Measurements from ENCODE around the gene ONECUT1. TPM values are rescaled to one million over a fixed set of nuclear protein-coding genes. Genes with fewer than 3 reads are reported as not detected.

Gene ONECUT1
- total RNA-seq, 2 experiments from 2014 or later: not detected

GRCh38 chr15:52745326-52746161, 44.6 kb downstream of the ONECUT1 start:
- Mint-ChIP-seq H3K4me3 (no peak overlapping the region), H3K9me3 (no peaks in the 10 kb centered on the region), H3K4me1 (no peaks in the 10 kb centered on the region), H3K36me3 (no peaks in the 10 kb centered on the region), H3K27me3 (peaks cover 20% of the 10 kb centered on the region), H3K27ac (no peak overlapping the region)
- POLR2A ChIA-PET: no interaction called here
- DNase-seq: no peak
- no peak for ATAC-seq (ENCODE audit: low read depth)

GRCh38 chr15:52738311-52738710, 51.8 kb downstream of the ONECUT1 start:
- Mint-ChIP-seq H3K36me3 (no peaks in the 10 kb centered on the region), H3K27me3 (no peaks in the 10 kb centered on the region), H3K4me3 (no peak overlapping the region), H3K9me3 (no peaks in the 10 kb centered on the region), H3K4me1 (peaks cover 17% of the 10 kb centered on the region), H3K27ac (no peak overlapping the region)
- POLR2A ChIA-PET: no interaction called here
- DNase-seq (no peak), ATAC-seq (ENCODE audit: low read depth) (no peak)

GRCh38 chr15:52737720-52738119, 52.4 kb downstream of the ONECUT1 start:
- no peaks in the 10 kb centered on the region for H3K9me3 Mint-ChIP-seq
- H3K36me3 Mint-ChIP-seq: no peaks in the 10 kb centered on the region
- ATAC-seq (ENCODE audit: low read depth): no peak
- no peaks in the 10 kb centered on the region for H3K27me3 Mint-ChIP-seq
- no peak overlapping the region for H3K27ac Mint-ChIP-seq
- POLR2A ChIA-PET: no interaction called here
- peaks cover 21% of the 10 kb centered on the region for H3K4me1 Mint-ChIP-seq
- DNase-seq: no peak
- no peak overlapping the region for H3K4me3 Mint-ChIP-seq

GRCh38 chr15:52735231-52736089, 54.7 kb downstream of the ONECUT1 start:
- H3K36me3 Mint-ChIP-seq: no peaks in the 10 kb centered on the region
- no peak overlapping the region for H3K4me3 Mint-ChIP-seq
- H3K27ac Mint-ChIP-seq: no peak overlapping the region
- DNase-seq (peak; percentile 39), ATAC-seq (ENCODE audit: low read depth) (peak; percentile 56)
- no peaks in the 10 kb centered on the region for H3K9me3 Mint-ChIP-seq
- no peaks in the 10 kb centered on the region for H3K27me3 Mint-ChIP-seq
- POLR2A ChIA-PET: interaction anchor here (0.6 to 1.3 kb wide), 3 partner anchors 420 to 481 kb away, joined by 3 to 5 read pairs (median 3); no protein-coding TSS in a partner anchor
- H3K4me1 Mint-ChIP-seq: peaks cover 27% of the 10 kb centered on the region

GRCh38 chr15:52734329-52734728, 55.8 kb downstream of the ONECUT1 start:
- Mint-ChIP-seq H3K4me1 (peaks cover 34% of the 10 kb centered on the region), H3K36me3 (no peaks in the 10 kb centered on the region), H3K27me3 (no peaks in the 10 kb centered on the region), H3K27ac (peak overlapping the region; percentile 35), H3K4me3 (no peak overlapping the region), H3K9me3 (no peaks in the 10 kb centered on the region)
- ATAC-seq (ENCODE audit: low read depth) (no peak), DNase-seq (no peak)
- POLR2A ChIA-PET: interaction anchor here (1.2 to 1.3 kb wide), 2 partner anchors 473 to 478 kb away, joined by 3 read pairs; no protein-coding TSS in a partner anchor

- H3K4me3 Mint-ChIP-seq: no peak overlapping the region
Observed at GRCh38 chr15:52733696-52734255, 56.4 kb downstream of the ONECUT1 start.

GRCh38 chr15:52733088-52733487, 57.0 kb downstream of the ONECUT1 start:
- Mint-ChIP-seq H3K27ac (no peak overlapping the region), H3K9me3 (no peaks in the 10 kb centered on the region), H3K4me3 (peak overlapping the region; percentile 23), H3K36me3 (no peaks in the 10 kb centered on the region), H3K27me3 (no peaks in the 10 kb centered on the region), H3K4me1 (peaks cover 35% of the 10 kb centered on the region)
- POLR2A ChIA-PET: interaction anchor here (0.7 kb wide), 1 partner anchor 61 kb away, joined by 5 read pairs; no protein-coding TSS in a partner anchor
- DNase-seq: no peak
- ATAC-seq (ENCODE audit: low read depth): no peak

More at GRCh38 chr15:52733696-52734255, 56.4 kb downstream of the ONECUT1 start:
- POLR2A ChIA-PET: interaction anchor here (0.7 to 1.3 kb wide), 3 partner anchors 62 to 477 kb away, joined by 3 to 5 read pairs (median 3); no protein-coding TSS in a partner anchor
- Mint-ChIP-seq H3K27ac (peak overlapping the region; percentile 18), H3K36me3 (no peaks in the 10 kb centered on the region), H3K4me1 (peaks cover 35% of the 10 kb centered on the region), H3K9me3 (no peaks in the 10 kb centered on the region), H3K27me3 (no peaks in the 10 kb centered on the region)
- ATAC-seq (ENCODE audit: low read depth): no peak
- DNase-seq: peak; percentile 31

GRCh38 chr15:52732551-52732950, 57.6 kb downstream of the ONECUT1 start:
- H3K36me3 Mint-ChIP-seq: no peaks in the 10 kb centered on the region
- no peak for DNase-seq
- no peak overlapping the region for H3K27ac Mint-ChIP-seq
- POLR2A ChIA-PET: no interaction called here
- no peaks in the 10 kb centered on the region for H3K27me3 Mint-ChIP-seq
- peaks cover 35% of the 10 kb centered on the region for H3K4me1 Mint-ChIP-seq
- ATAC-seq (ENCODE audit: low read depth): no peak
- no peak overlapping the region for H3K4me3 Mint-ChIP-seq
- no peaks in the 10 kb centered on the region for H3K9me3 Mint-ChIP-seq

- H3K4me1 Mint-ChIP-seq: peaks cover 35% of the 10 kb centered on the region
- no peak overlapping the region for H3K4me3 Mint-ChIP-seq
- peak overlapping the region; percentile 23 for H3K27ac Mint-ChIP-seq
- ATAC-seq (ENCODE audit: low read depth): no peak
- POLR2A ChIA-PET: interaction anchor here (1.1 kb wide), 1 partner anchor 53 kb away, joined by 8 read pairs; the partner anchor contains the start of gene ATOSA
- H3K36me3 Mint-ChIP-seq: no peaks in the 10 kb centered on the region
- H3K27me3 Mint-ChIP-seq: peaks cover 1% of the 10 kb centered on the region
- no peak for DNase-seq
- no peaks in the 10 kb centered on the region for H3K9me3 Mint-ChIP-seq
Observed at GRCh38 chr15:52731732-52732470, 58.2 kb downstream of the ONECUT1 start.

- Mint-ChIP-seq H3K36me3 (no peaks in the 10 kb centered on the region), H3K27ac (peak overlapping the region; percentile 48), H3K4me3 (no peak overlapping the region), H3K9me3 (no peaks in the 10 kb centered on the region), H3K4me1 (peaks cover 35% of the 10 kb centered on the region), H3K27me3 (peaks cover 4% of the 10 kb centered on the region)
- no peak for ATAC-seq (ENCODE audit: low read depth)
- POLR2A ChIA-PET: interaction anchor here (1.1 kb wide), 1 partner anchor 52 kb away, joined by 8 read pairs; the partner anchor contains the start of gene ATOSA
- DNase-seq: no peak
Observed at GRCh38 chr15:52731004-52731403, 59.1 kb downstream of the ONECUT1 start.

- Mint-ChIP-seq H3K36me3 (no peaks in the 10 kb centered on the region), H3K4me1 (peaks cover 35% of the 10 kb centered on the region), H3K27me3 (peaks cover 7% of the 10 kb centered on the region), H3K4me3 (no peak overlapping the region), H3K9me3 (no peaks in the 10 kb centered on the region), H3K27ac (no peak overlapping the region)
- DNase-seq (no peak), ATAC-seq (ENCODE audit: low read depth) (no peak)
- POLR2A ChIA-PET: interaction anchor here (1.1 to 1.4 kb wide), 2 partner anchors 51 to 184 kb away, joined by 3 to 8 read pairs; partner anchors contain the start of gene ATOSA
Observed at GRCh38 chr15:52730594-52730993, 59.5 kb downstream of the ONECUT1 start.

GRCh38 chr15:52730173-52730572, 60.0 kb downstream of the ONECUT1 start:
- Mint-ChIP-seq H3K27me3 (peaks cover 7% of the 10 kb centered on the region), H3K9me3 (no peaks in the 10 kb centered on the region), H3K27ac (peak overlapping the region; percentile 68), H3K36me3 (no peaks in the 10 kb centered on the region), H3K4me3 (peak overlapping the region; percentile 38), H3K4me1 (peaks cover 32% of the 10 kb centered on the region)
- ATAC-seq (ENCODE audit: low read depth): peak; percentile 60
- POLR2A ChIA-PET: interaction anchor here (1.4 kb wide), 1 partner anchor 184 kb away, joined by 3 read pairs; no protein-coding TSS in a partner anchor
- DNase-seq: no peak
